Spleen (tissue), 11 donors: ENCODE results near the gene TRIM63. TPM values are rescaled to one million over a fixed set of nuclear protein-coding genes. Genes with fewer than 3 reads are reported as not detected.

Experiments used
- DNase-seq: peaks from one replicate; pipeline ENCODE4 v3.0.0-alpha.2; 2020
- H3K27ac ChIP-seq, 8 donors: fragments of 200-600 bp; sonication (generic) in 7 of 8; 1 replicate in 4 of 8; 2 replicates in 4 of 8; pipeline versions ENCODE4 v1.5.0 to v1.8.0; 2016 to 2021; ENCODE audit warnings: inconsistent platforms in 4 of 8, mild to moderate bottlenecking in 4 of 8, moderate library complexity in 1 of 8
- H3K27me3 ChIP-seq, 7 donors: fragments of 200-600 bp; sonication (generic) in 6 of 7; replicated peaks in 1 of 7; 1 replicate in 4 of 7; 2 replicates in 3 of 7; pipeline versions ENCODE4 v1.5.0 to v1.8.0; 2016 to 2021; ENCODE audit warnings: inconsistent platforms in 3 of 7, mild to moderate bottlenecking in 1 of 7
- H3K36me3 ChIP-seq, 6 donors: fragments of 200-600 bp; sonication (generic) in 5 of 6; 1 replicate in 4 of 6; 2 replicates in 2 of 6; pipeline versions ENCODE4 v1.5.0 to v1.8.0; 2016 to 2021; ENCODE audit warnings: inconsistent platforms in 2 of 6
- H3K4me1 ChIP-seq, 6 donors: fragments of 200-600 bp; sonication (generic) in 5 of 6; 1 replicate in 3 of 6; 2 replicates in 3 of 6; pipeline versions ENCODE4 v1.5.0 to v1.8.0; 2016 to 2021; ENCODE audit warnings: inconsistent platforms in 3 of 6
- H3K4me3 ChIP-seq, 8 donors: fragments of 200-600 bp; sonication (generic) in 7 of 8; 1 replicate in 4 of 8; 2 replicates in 4 of 8; pipeline versions ENCODE4 v1.5.0 to v1.8.0; 2016 to 2021; ENCODE audit warnings: inconsistent platforms in 4 of 8, mild to moderate bottlenecking in 4 of 8, moderate library complexity in 2 of 8
- H3K9me3 ChIP-seq, 8 donors: fragments of 200-600 bp; sonication (generic) in 7 of 8; 1 replicate in 4 of 8; 2 replicates in 4 of 8; pipeline versions ENCODE4 v1.5.0 to v1.8.0; 2016 to 2021; ENCODE audit warnings: inconsistent platforms in 4 of 8
- POLR2A ChIP-seq, 3 donors: fragments of 450-650 bp; IDR thresholded peaks; one replicate each; pipeline ENCODE4 v1.5.1; 2017; ENCODE audit warnings: antibody characterized with exemption in 3 of 3, mild to moderate bottlenecking in 1 of 3
- POLR2AphosphoS5 ChIP-seq, 3 donors: sonication (generic); formaldehyde crosslinking; IDR thresholded peaks; one replicate each; pipeline ENCODE4 v1.5.1; 2017; ENCODE audit warnings: antibody characterized with exemption in 3 of 3
- WGBS, 5 donors: extraction: QIAGEN DNeasy Blood & Tissue Kit in 3 of 5; methylation state at CpG; one replicate each; pipeline versions ENCODE4 v1.1.5 to v1.1.7; 2013 to 2018; 5-methylcytosine and 5-hydroxymethylcytosine counted together
- intact Hi-C: fragments of 100-400 bp; cut with DNase I; formaldehyde crosslinking; loops from one replicate; pipeline ENCODE4 v1.15.0; 2023; ENCODE audit warnings: low total_unique reads
- polyA plus RNA-seq, 3 donors: library from polyadenylated mRNA; stranded (reverse); fragments of 200-250 nt; gene quantifications; one replicate each; pipeline ENCODE4 v1.2.1, GENCODE V29; 2013
- total RNA-seq, 7 donors: library from RNA; depleted of rRNA in 3 of 7; stranded (reverse); fragments of >200 nt in 3 of 7; fragmentation: NEBNext Ultra II Directional in 4 of 7; extraction: Animal tissue kit (Norgen Biotek cat#: 25700) in 4 of 7; gene quantifications; one replicate each; pipeline versions ENCODE4 v1.1.0 to v1.2.1, GENCODE V29; 2016 to 2021
- TF ChIP-seq, protein P1 (sequence below), 11 experiments: fragments of 200-600 bp in 7 of 11; fragments of 450-650 bp in 4 of 11; sonication (generic) in 4 of 11; IDR thresholded peaks in 8 of 11; conservative IDR thresholded peaks in 3 of 11; 1 replicate in 7 of 11; 2 replicates in 4 of 11; pipeline versions ENCODE4 v1.4.0 to v1.8.0; 2016 to 2021; ENCODE audit warnings: antibody characterized with exemption in 11 of 11, inconsistent platforms in 4 of 11, mild to moderate bottlenecking in 1 of 11
- donor health status: healthy with polysubstance abuse.
- donor health status: DM: no; HTN: no; CAD: no; lungs with moderate emphysema.
- donor health status: DM: no; HTN: no; CAD: no.
- donor health status: Bipolar disorder and iron deficiency.
- donor health status: healthy.
- donor health status: DM: no; HTN: no; CAD: no.
- donor health status: DM: yes; HTN: yes; CAD: no.

TRIM63 gene
- total and polyA plus RNA-seq, 10 donors = 0.13 to 0.61 (median 0.30) TPM; not detected in 5

GRCh38 chr1:26111530-26112406 is 44.3 kb upstream of the TRIM63 start, which contains the start of gene PDIK1L:
TSS of gene PDIK1L (plus strand) at chr1:26111824. CDS start at chr1:26114309, 2,485 bp downstream.
- Histone ChIP-seq H3K27me3 (no peaks in the 10 kb centered on the region), H3K27ac (peak within 1 kb of the TSS; percentile 88 to 98 (median 97)), H3K36me3 (peaks cover 0 to 28% (median 20%) of the 10 kb centered on the region in 6 donors), H3K4me1 (peaks cover 15 to 54% (median 32%) of the 10 kb centered on the region in 6 donors), H3K4me3 (peak within 1 kb of the TSS; percentile 92 to 100 (median 100)), H3K9me3 (no peaks in the 10 kb centered on the region)
- intact Hi-C loops = no loop called here
- TF ChIP-seq POLR2AphosphoS5 (IDR thresholded peaks at IDR 0.05) (peak; percentile 87 to 93 (median 91)), POLR2A (IDR thresholded peaks at IDR 0.05) (peak in 2 of 3 donors; percentile 8 to 26)
- TF ChIP-seq, protein P1, sequence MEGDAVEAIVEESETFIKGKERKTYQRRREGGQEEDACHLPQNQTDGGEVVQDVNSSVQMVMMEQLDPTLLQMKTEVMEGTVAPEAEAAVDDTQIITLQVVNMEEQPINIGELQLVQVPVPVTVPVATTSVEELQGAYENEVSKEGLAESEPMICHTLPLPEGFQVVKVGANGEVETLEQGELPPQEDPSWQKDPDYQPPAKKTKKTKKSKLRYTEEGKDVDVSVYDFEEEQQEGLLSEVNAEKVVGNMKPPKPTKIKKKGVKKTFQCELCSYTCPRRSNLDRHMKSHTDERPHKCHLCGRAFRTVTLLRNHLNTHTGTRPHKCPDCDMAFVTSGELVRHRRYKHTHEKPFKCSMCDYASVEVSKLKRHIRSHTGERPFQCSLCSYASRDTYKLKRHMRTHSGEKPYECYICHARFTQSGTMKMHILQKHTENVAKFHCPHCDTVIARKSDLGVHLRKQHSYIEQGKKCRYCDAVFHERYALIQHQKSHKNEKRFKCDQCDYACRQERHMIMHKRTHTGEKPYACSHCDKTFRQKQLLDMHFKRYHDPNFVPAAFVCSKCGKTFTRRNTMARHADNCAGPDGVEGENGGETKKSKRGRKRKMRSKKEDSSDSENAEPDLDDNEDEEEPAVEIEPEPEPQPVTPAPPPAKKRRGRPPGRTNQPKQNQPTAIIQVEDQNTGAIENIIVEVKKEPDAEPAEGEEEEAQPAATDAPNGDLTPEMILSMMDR (IDR thresholded peaks at IDR 0.05 in 8 of 11, conservative IDR thresholded peaks at IDR 0.05 in 3 of 11) = peak in 2 of 11 experiments; percentile 11 to 31
- WGBS, 5 donors = 0 to 1% (median 1%) methylated on average over 49 to 96 of the region's 96 CpGs
- DNase-seq = peak; percentile 99

DNA sequence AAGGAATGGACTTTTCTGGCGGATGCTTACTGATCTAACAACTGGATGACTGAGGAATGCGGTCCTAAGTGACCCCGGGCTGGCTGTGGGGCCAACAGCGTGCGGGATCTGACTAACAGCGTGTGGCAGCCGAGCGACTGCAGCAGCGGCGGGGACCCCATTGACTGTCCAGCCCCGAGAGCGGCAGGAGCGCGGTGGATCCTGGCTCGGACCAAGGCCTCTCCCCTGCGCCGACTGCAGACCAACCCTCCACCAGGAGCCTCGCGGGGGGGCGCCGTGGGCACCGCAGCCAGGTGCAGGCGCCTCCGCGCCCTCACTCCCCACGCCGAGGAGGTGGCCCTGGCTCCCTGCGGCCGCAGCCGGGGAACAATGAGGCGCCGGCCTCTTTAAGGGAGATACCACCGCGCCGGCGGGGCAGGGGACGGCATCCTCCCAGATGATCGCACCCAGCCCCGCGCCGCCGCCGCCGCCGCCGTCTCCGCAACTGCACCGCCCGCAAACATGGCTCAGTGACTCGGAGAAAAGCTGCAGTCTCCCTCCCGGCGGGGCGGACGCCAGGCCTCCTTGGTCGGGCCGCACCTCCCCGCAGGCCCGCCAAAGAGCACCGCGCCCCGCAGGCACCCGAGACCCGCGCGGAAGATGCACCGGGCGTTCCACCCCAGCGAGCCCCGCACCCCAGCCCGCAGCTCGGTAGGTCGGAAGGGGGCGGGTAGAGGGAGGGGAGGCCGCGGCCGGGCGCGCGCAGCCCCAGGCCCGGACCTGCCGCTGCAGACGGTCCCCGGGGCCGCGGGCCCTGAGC is 43.5 kb upstream of the TRIM63 start:
- peak overlapping the region; percentile 92 to 100 (median 100) for H3K4me3 ChIP-seq
- intact Hi-C loops = no loop called here
- no peaks in the 10 kb centered on the region for H3K27me3 ChIP-seq
- H3K9me3 ChIP-seq = no peaks in the 10 kb centered on the region
- 0 to 2% (median 1%) methylated on average over 10 to 85 of the region's 85 CpGs for WGBS, 5 donors
- H3K36me3 ChIP-seq = peaks cover 0 to 19% (median 16%) of the 10 kb centered on the region in 6 donors
- H3K4me1 ChIP-seq = peaks cover 15 to 49% (median 32%) of the 10 kb centered on the region in 6 donors
- H3K27ac ChIP-seq = peak overlapping the region; percentile 88 to 98 (median 97)
- peak; percentile 94 for DNase-seq
- TF ChIP-seq POLR2AphosphoS5 (IDR thresholded peaks at IDR 0.05) = peak; percentile 30 to 71 (median 68)
- TF ChIP-seq POLR2A (IDR thresholded peaks at IDR 0.05) = no peak
- TF ChIP-seq, protein P1 (IDR thresholded peaks at IDR 0.05 in 8 of 11, conservative IDR thresholded peaks at IDR 0.05 in 3 of 11) = no peak

DNA sequence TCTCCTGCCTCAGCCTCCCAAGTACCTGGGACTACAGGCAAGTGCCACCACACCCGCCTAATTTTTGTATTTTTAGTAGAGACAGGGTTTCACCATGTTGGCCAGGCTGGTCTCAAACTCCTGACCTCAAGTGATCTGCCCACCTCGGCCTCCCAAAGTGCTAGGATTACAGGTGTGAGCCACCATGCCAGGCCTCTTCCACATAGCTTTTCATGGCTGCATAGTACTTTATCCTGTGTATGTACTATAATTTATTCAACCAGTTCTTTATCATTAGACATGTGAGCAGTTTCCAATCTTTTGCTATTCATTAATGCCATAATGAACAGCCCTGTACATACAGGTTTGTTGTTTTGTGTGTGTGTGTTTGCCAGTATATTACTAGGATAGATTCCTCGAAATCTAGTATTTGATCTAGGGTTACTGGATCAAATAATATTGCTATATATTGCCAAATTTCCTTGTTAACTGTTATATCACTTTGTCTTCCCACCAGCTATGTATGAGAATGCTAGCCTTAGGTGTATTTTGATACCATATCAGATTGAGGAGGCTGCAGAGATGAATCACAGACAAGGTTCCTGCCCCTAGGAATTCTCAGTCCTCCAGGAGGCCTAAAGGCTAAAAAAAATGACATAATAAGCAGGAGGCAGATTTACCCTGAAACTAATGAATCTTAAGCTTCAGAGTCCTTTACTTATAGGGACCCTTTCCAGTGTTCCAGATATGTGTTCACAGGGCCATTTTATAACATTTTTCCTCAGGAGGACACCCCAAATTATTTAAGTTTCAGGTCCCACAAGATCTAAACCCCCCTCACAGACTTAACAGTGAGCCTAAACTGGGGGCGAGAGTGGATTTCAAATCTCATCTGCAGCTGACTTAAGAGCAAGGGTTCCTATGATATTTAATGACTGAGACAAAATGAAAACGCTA is 42.1 kb upstream of the TRIM63 start:
- no peak for DNase-seq
- no peaks in the 10 kb centered on the region for H3K9me3 ChIP-seq
- H3K4me3 ChIP-seq = no peak overlapping the region
- intact Hi-C loops = loop anchor here (10.0 kb wide), 1 partner anchor 305 kb away; the partner anchor contains the start of gene LIN28A
- H3K36me3 ChIP-seq = peaks cover 0 to 6% (median 5%) of the 10 kb centered on the region in 6 donors
- H3K27ac ChIP-seq = no peak overlapping the region
- H3K4me1 ChIP-seq = peaks cover 16 to 49% (median 32%) of the 10 kb centered on the region in 6 donors
- no peaks in the 10 kb centered on the region for H3K27me3 ChIP-seq
- WGBS, 5 donors = 93 to 97% (median 96%) methylated on average over 5 of the region's 5 CpGs
- TF ChIP-seq POLR2AphosphoS5 (IDR thresholded peaks at IDR 0.05) (no peak), POLR2A (IDR thresholded peaks at IDR 0.05) (no peak)
- TF ChIP-seq, protein P1 (IDR thresholded peaks at IDR 0.05 in 8 of 11, conservative IDR thresholded peaks at IDR 0.05 in 3 of 11) = no peak
